ENCODE measurements around the gene CTDSPL. TPM values are rescaled to one million over a fixed set of nuclear protein-coding genes. Genes with fewer than 3 reads are reported as not detected.

CTDSPL gene
- total and polyA plus RNA-seq, 11 donors, result 9.2 to 54.6 (median 36.0) TPM

- DNase-seq (no peak), ATAC-seq (peak in 1 of 4 donors; percentile 5)
- Histone ChIP-seq H3K4me1 (peaks cover 0 to 17% (median 5%) of the 10 kb centered on the region in 12 donors), H3K9me3 (no peaks in the 10 kb centered on the region), H3K4me3 (no peak overlapping the region), H3K27ac (no peak overlapping the region), H3K27me3 (no peaks in the 10 kb centered on the region), H3K36me3 (peaks cover 0 to 23% (median 0%) of the 10 kb centered on the region in 9 donors)
- 77 to 83% (median 81%) methylated on average over 11 of the region's 11 CpGs for WGBS, 4 donors
- intact Hi-C loops (cut with DNase I), result loop anchor here in 7 of 10 donors (2.0 to 10.0 kb wide), 6 partner anchors 113 to 151 kb away; no protein-coding TSS in a partner anchor
- TF ChIP-seq CTCF (IDR thresholded peaks at IDR 0.05), result no peak
- no peak for TF ChIP-seq POLR2A (IDR thresholded peaks at IDR 0.05)
Measured at GRCh38 chr3:37853691-37854413, 7.8 kb upstream of the CTDSPL start.

GRCh38 chr3:37855363-37855970 lies 6.2 kb upstream of the CTDSPL start:
- DNase-seq, result peak; percentile 83 to 91 (median 86)
- H3K4me3 ChIP-seq, result no peak overlapping the region
- H3K27me3 ChIP-seq, result no peaks in the 10 kb centered on the region
- H3K9me3 ChIP-seq, result no peaks in the 10 kb centered on the region
- peaks cover 0 to 12% (median 0%) of the 10 kb centered on the region in 9 donors for H3K36me3 ChIP-seq
- ATAC-seq, result peak; percentile 23 to 62 (median 49)
- peaks cover 0 to 25% (median 11%) of the 10 kb centered on the region in 12 donors for H3K4me1 ChIP-seq
- peak overlapping the region in 1 of 12 donors; percentile 51 for H3K27ac ChIP-seq
- 28 to 47% (median 35%) methylated on average over 5 of the region's 5 CpGs for whole genome bisulfite sequencing, 4 donors
- TF ChIP-seq CTCF (IDR thresholded peaks at IDR 0.05), result peak; percentile 84 to 99 (median 94)
- TF ChIP-seq POLR2A (IDR thresholded peaks at IDR 0.05), result no peak
- intact Hi-C loops (cut with DNase I), result loop anchor here (1.0 to 10.0 kb wide), 7 partner anchors 111 to 149 kb away; no protein-coding TSS in a partner anchor

- Histone ChIP-seq H3K27me3 (no peaks in the 10 kb centered on the region), H3K9me3 (no peaks in the 10 kb centered on the region), H3K4me3 (no peak overlapping the region), H3K36me3 (peaks cover 0 to 5% (median 0%) of the 10 kb centered on the region in 9 donors), H3K4me1 (peaks cover 0 to 30% (median 15%) of the 10 kb centered on the region in 12 donors), H3K27ac (peak overlapping the region in 9 of 12 donors; percentile 7 to 74 (median 51))
- ATAC-seq (peak; percentile 28 to 48 (median 35)), DNase-seq (peak in 4 of 5 donors; percentile 57 to 76 (median 62))
- TF ChIP-seq CTCF (IDR thresholded peaks at IDR 0.05), result no peak
- TF ChIP-seq POLR2A (IDR thresholded peaks at IDR 0.05), result no peak
- WGBS, 4 donors, result 30 to 62% (median 45%) methylated on average over 2 of the region's 2 CpGs
- intact Hi-C loops (cut with DNase I), result loop anchor here in 1 of 10 donors (10.0 kb wide), 1 partner anchor 148 kb away; no protein-coding TSS in a partner anchor
Measured at GRCh38 chr3:37856381-37856780, 5.3 kb upstream of the CTDSPL start.

DNA sequence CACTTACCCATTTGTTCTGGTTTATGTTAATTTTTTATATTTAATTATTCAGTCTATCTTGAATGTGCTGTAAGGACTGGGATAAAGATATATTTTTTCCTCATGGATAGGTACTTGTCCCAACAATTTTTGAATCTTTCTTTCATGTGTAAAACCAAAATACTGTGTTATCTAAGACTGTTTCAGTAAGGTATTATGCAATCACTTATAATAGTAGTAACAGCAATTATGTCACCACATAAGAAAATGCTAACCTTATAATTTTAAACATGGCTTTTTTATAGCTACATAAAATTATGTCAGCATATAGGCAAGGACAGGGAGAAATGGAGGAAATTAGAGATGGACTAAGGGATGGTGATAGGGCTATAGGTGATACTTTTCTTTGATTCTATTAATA lies 2.9 kb upstream of the CTDSPL start:
- peaks cover 4 to 45% (median 28%) of the 10 kb centered on the region in 12 donors for H3K4me1 ChIP-seq
- H3K27me3 ChIP-seq, result no peaks in the 10 kb centered on the region
- no peak overlapping the region for H3K4me3 ChIP-seq
- no peak for DNase-seq
- H3K27ac ChIP-seq, result peak overlapping the region in 1 of 12 donors; percentile 88
- H3K36me3 ChIP-seq, result peaks cover 0 to 5% (median 0%) of the 10 kb centered on the region in 9 donors
- no peaks in the 10 kb centered on the region for H3K9me3 ChIP-seq
- ATAC-seq, result no peak
- intact Hi-C loops (cut with DNase I), result loop anchor here in 1 of 10 donors (10.0 kb wide), 1 partner anchor 146 kb away; no protein-coding TSS in a partner anchor
- TF ChIP-seq CTCF (IDR thresholded peaks at IDR 0.05) (no peak), POLR2A (IDR thresholded peaks at IDR 0.05) (no peak)
